H1 (cell line): ENCODE results near the gene FAM228B.
"Not testable (repeated sequence)": the region's sequence is repeated elsewhere in the genome, so short reads cannot be mapped to it uniquely, and the experiment has no call there.

ENCODE experiments used
- CEBPB ChIP-seq: IDR thresholded peaks from 2 replicates; pipeline ENCODE4 v1.6.1; 2012; ENCODE audit warnings: low read depth, low read length
- CTBP2 ChIP-seq: IDR thresholded peaks from 2 replicates; pipeline ENCODE4 v1.7.0; 2011; ENCODE audit warnings: borderline replicate concordance, mild to moderate bottlenecking, moderate library complexity, mixed read lengths, low read length; ENCODE audit not compliant: insufficient read depth, insufficient read length
- CTCF ChIP-seq, 3 experiments: IDR thresholded peaks; 1 replicate in 2 of 3; 2 replicates in 1 of 3; pipeline versions ENCODE4 v1.5.1 to v1.6.1; 2011; ENCODE audit warnings: low read length in 3 of 3, mild to moderate bottlenecking in 3 of 3, inconsistent platforms in 2 of 3, low read depth in 1 of 3, moderate library complexity in 1 of 3; ENCODE audit not compliant: insufficient read depth in 1 of 3; ENCODE audit errors: control extremely low read depth in 1 of 3
- EP300 ChIP-seq, 2 experiments: IDR thresholded peaks; 1 replicate in 1 of 2; 2 replicates in 1 of 2; pipeline ENCODE4 v1.6.1; 2011 to 2012; ENCODE audit warnings: low read depth in 2 of 2, low read length in 2 of 2, mild to moderate bottlenecking in 2 of 2, borderline replicate concordance in 1 of 2, inconsistent platforms in 1 of 2, moderate library complexity in 1 of 2
- EZH2 ChIP-seq: fragments of 200-600 bp; sonication (generic); IDR thresholded peaks from 2 replicates; pipeline ENCODE4 v1.7.1; 2012; ENCODE audit warnings: low read depth, mild to moderate bottlenecking, moderate library complexity, low read length, inconsistent platforms; ENCODE audit not compliant: severe bottlenecking
- HDAC2 ChIP-seq, 2 experiments: fragments of 300-600 bp in 1 of 2; sonication (generic) in 1 of 2; IDR thresholded peaks; 2 replicates each; pipeline ENCODE4 v1.6.1; 2011 to 2012; ENCODE audit warnings: low read depth in 2 of 2, low read length in 2 of 2, mild to moderate bottlenecking in 2 of 2, moderate library complexity in 2 of 2, borderline replicate concordance in 1 of 2, inconsistent platforms in 1 of 2
- HDAC6 ChIP-seq: IDR thresholded peaks from one replicate; pipeline ENCODE4 v1.7.1; 2012; ENCODE audit warnings: low read depth, mild to moderate bottlenecking, inconsistent platforms, low read length, moderate library complexity
- JUND ChIP-seq: IDR thresholded peaks from 2 replicates; pipeline ENCODE4 v1.6.1; 2011; ENCODE audit warnings: mild to moderate bottlenecking, improper control_type of control experiment, low read length
- NRF1 ChIP-seq: IDR thresholded peaks from 2 replicates; pipeline ENCODE4 v1.6.1; 2011; ENCODE audit warnings: mild to moderate bottlenecking, low read depth, low read length, improper control_type of control experiment
- POLR2AphosphoS5 ChIP-seq: IDR thresholded peaks from 2 replicates; pipeline ENCODE4 v1.6.1; 2011; ENCODE audit warnings: low read depth, low read length
- SAP30 ChIP-seq: fragments of 300-600 bp; sonication (generic); IDR thresholded peaks from 2 replicates; pipeline ENCODE4 v1.7.1; 2012; ENCODE audit warnings: low read length, moderate library complexity, mild to moderate bottlenecking, inconsistent platforms; ENCODE audit not compliant: insufficient read depth, insufficient replicate concordance
- TAF1 ChIP-seq: IDR thresholded peaks from 2 replicates; pipeline ENCODE4 v1.6.1; 2011; ENCODE audit warnings: mild to moderate bottlenecking, low read depth, low read length

GRCh38 chr2:24109431-24109830, 13.8 kb upstream of the FAM228B start:
- TF ChIP-seq POLR2AphosphoS5; NRF1; CTCF (IDR thresholded peaks at IDR 0.05; ENCODE audit: control extremely low read depth in 1 of 3, insufficient read depth in 1 of 3, low read depth in 1 of 3, low read length in 3 of 3); EP300 (IDR thresholded peaks at IDR 0.05; ENCODE audit: borderline replicate concordance in 1 of 2, low read depth in 2 of 2, low read length in 2 of 2); HDAC6; CTBP2; JUND; EZH2; HDAC2 (IDR thresholded peaks at IDR 0.05; ENCODE audit: borderline replicate concordance in 1 of 2, low read depth in 2 of 2, low read length in 2 of 2); CEBPB; SAP30; TAF1: not testable (repeated sequence)
